COLO829 (cell line): ENCODE results near the gene PTPRG.

Experiments
- DNase-seq: peaks from one replicate; pipeline ENCODE4 v3.0.0; 2012; ENCODE audit warnings: low spot score

Gene PTPRG

GRCh38 chr3:62277986-62278385 lies 716.6 kb downstream of the PTPRG start:
- DNase-seq = no peak

DNA sequence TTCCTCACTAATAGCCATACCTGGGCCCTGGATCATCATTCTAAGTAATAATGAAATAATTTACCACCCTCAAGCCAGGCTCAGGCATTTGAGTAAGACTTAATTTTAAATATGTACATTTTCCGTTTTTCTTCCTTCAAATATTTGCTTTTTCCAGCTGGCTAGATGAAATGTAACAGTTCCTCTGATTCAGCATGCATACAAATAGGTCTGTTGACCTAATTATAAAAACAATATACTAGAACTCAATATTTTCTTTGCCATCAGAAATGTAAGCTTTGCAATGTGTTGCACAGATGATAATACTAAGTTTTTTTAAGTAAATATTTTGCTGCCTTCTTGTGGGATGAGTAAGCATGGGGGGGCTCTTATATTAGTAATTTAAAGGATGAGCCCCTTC lies 720.4 kb downstream of the PTPRG start:
- no peak for DNase-seq

DNA sequence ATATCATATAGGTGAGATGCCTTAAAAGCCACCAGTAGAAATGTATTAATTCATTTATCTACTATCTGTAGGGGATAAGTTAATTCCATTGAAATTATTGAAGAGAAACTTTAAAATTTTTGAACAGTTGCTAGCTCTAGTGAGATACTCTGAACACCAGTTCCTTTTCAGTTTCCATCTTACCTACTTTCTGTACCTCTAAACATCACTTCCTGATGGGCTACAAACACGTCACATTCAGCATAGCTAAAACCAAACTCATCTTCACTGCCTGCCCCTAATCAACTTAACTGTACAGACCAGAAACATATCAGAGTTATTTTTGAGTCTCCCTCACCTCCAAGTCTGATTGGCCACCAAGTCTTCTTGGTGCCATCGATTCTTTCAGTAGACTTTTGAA lies 723.1 kb downstream of the PTPRG start:
- DNase-seq = no peak

DNA sequence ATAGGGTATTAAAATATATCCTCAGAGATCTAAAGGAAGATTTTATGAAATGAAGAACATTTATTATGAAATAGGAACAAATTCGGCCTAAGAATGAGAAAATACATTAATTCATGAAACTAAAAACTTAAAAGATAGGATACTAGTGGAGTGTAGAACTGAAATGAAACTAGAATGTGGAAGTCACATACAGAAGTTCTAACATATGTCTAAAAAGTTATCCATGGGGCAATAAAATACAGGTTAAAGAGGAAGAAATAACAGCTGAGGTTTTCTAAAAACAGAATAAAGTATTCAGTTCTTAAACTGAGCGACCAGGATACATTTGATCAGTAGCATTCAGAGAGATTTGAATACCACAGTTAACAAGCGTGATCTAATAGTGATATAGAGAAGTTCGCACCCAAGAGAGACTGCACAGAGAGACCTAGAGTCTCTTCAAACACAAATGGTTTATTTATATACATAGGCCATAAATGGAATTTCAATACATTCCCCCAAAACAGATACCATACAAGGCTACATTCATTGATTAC lies 726.1 kb downstream of the PTPRG start:
- no peak for DNase-seq

DNA sequence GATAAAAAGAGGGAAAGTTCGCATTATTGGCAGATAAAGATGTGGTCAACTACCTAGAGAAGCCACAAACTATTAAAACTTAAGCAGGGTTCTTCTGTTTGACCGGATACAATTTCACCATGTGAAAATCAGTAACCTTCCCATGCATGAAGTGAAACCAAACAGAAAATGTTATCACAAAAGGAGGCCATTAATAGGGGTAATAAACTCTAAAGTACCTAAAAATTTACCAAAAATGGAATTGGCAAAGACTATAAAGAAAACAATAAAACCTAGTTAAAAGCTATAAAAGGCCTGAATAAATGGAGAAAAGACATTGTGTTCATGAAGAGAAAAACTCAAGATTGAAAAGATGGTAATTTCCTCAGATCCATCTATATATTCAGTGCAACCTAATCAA lies 728.6 kb downstream of the PTPRG start:
- DNase-seq = no peak

- DNase-seq = peak; percentile 21
These were observed 731.8 kb downstream of the PTPRG start for GRCh38 chr3:62293051-62293780.

DNA sequence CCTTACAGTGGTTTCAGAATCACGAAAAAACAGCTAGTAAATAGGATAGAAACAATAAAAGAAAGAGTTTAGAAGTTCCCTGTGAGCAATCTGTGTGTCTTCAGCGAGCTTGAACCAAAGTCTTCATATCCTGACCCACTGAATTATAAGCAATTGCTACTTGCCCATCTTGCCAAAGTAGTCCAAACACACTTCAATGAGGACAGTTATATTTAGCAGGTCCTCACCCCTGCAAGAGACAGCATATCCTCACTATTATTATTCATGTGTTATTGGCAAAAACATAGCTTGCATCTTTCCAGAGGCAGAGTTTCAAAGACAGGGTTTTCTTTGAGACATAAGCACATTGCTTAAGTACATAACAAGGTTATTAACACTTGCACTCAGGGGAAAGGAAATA lies 734.2 kb downstream of the PTPRG start:
- no peak for DNase-seq

DNA sequence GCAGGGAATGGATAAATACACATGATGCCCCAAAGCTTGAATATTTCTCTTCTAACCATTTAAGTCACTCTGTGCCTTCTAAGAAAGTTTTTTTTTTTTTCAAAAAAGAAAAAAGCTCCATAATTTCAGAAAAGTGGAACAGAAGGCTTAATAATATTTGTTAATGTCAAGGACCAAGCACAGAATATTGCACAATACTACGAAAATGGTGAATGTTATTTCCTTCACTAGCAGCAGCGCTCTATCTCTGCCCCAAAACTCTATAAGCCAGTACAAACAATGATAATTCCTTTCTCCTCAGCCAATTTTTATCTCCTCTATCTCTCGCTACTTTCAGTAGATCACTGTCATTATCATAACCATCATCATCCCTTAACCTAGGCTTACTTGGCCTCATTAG lies 739.2 kb downstream of the PTPRG start:
- DNase-seq = no peak

DNA sequence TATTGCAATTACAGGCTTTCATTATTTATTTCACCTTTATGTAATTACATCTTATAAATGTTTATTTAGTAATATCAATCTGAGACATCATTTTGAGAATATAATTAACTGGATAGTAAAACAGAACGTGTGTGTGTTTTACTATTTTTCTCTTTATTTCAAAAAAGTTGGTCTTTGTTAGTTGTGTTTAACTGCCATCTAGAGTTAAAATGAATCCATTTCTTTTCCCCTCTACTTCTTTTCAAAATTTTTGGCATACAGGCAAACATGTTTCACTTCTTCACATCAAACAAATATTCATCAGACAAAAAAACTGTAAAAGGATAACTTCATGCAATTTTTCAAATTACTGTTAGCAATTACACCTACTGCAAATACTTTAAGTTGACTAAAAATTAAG lies 750.8 kb downstream of the PTPRG start:
- DNase-seq = no peak

GRCh38 chr3:62316525-62316924 lies 755.2 kb downstream of the PTPRG start:
- DNase-seq = no peak

DNA sequence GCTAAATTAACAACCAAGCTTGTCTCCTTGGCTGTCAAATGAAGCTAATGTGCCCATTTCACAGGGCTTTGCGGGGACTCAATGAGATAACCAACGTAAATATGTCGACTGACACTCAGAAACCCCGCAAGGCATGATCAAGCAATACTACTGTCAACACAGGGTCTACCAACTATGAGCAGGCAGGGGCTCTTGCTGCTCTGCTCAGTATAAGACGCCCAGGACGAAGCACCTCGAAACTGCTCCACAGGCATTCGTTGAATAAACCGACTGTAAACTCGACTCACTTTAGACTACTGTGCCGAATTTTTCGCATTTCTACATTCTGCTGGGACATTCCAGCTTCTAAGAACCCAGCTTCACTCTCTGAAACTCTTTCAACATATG lies 757.0 kb downstream of the PTPRG start:
- no peak for DNase-seq

GRCh38 chr3:62318752-62319569 lies 757.6 kb downstream of the PTPRG start:
- DNase-seq = peak; percentile 79

DNA sequence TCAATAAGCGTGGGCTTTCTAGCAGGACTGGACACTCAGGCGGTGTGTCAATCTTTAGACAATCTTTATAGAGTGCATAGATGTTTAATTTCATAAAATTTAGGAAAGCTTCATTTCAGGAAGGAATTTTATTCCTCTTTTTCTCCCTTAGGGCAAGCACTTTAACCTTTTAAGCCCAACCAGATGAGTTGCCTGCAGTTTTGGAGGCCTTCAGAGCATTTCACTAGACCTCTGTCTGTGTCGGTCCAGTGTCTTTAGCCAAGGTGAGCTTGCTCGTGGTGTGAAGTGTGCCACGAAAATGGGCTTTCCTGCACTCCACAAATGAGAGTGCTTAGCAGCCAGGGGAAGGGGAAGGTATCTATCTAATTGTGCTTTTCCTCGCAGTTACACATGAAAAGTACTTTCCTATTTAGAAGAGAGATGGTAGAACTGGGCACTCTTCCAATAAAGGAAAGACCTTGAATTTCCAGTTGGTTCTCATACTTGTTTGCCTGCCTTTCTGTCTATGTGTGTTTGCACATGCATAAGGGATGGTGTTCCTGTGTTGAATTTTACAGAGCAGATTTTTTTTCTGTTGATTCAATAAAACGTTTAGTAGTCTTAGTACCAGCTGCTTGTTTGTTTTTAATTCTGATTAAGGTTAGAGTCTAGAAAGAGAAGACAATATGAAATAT lies 758.3 kb downstream of the PTPRG start:
- DNase-seq = no peak

DNA sequence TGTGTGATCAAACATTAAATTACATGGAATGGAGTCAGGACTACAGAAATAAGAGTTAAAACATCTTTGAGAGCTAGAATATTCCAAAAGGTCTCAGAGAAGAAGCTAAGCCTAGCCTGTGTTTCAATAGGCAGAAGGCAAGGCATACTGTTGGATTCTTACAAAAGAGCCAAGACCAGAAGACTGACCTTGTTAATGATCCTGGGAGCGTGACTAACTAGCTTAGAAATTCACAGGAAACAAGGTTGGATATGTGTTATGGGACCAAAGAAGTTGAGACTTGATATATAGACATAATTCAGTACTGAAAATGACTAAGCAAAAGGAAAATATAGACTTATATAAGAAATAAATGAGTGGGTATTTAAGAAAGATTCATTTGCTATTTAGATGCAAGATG lies 761.9 kb downstream of the PTPRG start:
- no peak for DNase-seq

DNA sequence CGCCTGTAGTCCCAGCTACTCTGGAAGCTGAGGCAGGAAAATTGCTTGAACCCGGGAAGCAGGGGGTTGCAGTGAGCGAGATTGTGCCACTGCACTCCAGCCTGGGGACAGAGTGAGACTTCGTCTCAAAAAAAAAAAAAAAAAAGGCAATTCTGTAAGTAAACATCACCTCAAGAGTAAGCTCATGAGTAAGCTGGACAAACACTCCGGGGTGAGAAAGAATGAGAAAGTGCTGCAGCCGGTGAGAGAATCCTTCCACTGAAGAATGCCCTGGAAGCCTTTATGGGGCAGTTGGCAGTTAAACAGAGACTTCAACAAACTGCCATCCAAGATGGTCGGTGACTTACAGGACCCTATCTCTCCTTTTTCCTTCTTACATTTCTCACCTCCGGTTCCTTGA lies 764.5 kb downstream of the PTPRG start:
- DNase-seq = no peak

- no peak for DNase-seq
These were observed 768.6 kb downstream of the PTPRG start for GRCh38 chr3:62329971-62330370.

- no peak for DNase-seq
These were observed 770.6 kb downstream of the PTPRG start for GRCh38 chr3:62332017-62332416.

- no peak for DNase-seq
These were observed 771.5 kb downstream of the PTPRG start for GRCh38 chr3:62332835-62333244.

GRCh38 chr3:62335196-62335595 lies 773.8 kb downstream of the PTPRG start:
- DNase-seq = no peak

DNA sequence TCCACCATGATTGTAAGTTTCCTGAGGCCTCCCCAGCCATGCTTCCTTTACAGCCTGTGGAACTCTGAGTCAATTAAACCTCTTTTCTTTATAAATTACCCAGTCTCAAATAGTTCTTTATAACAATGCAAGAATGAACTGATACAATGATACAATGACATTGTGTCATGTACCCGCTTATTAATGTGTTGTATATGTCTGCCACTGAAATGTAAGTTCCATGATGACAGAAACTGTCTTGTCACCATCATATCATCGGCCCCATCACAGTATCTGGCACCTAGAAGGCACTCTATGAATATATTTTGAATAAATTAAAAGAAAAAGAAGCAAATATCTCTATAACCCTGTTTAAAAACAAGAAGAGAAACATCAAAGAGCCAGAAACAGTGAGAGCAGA lies 782.4 kb downstream of the PTPRG start:
- no peak for DNase-seq
